C4-2B (cell line): Measurements from ENCODE around the gene GRIP2.

ENCODE experiments used
- H3K27ac ChIP-seq: fragments of 450-650 bp; 2 replicates; pipeline ENCODE4 v1.5.1; 2017
- CTCF ChIP-seq: fragments of 450-650 bp; conservative IDR thresholded peaks from 2 replicates; pipeline ENCODE4 v1.5.1; 2017; ENCODE audit warnings: mild to moderate bottlenecking
- ZFX ChIP-seq: fragments of 450-650 bp; IDR thresholded peaks from 2 replicates; pipeline ENCODE4 v1.6.1; 2017

Gene GRIP2

GRCh38 chr3:14440531-14441239 lies 99.5 kb downstream of the GRIP2 start:
- H3K27ac ChIP-seq, result no peak overlapping the region
- TF ChIP-seq CTCF, result no peak

- TF ChIP-seq ZFX (no peak), CTCF (no peak)
- no peak overlapping the region for H3K27ac ChIP-seq
These were observed 100.0 kb downstream of the GRIP2 start for GRCh38 chr3:14440168-14440518.

DNA sequence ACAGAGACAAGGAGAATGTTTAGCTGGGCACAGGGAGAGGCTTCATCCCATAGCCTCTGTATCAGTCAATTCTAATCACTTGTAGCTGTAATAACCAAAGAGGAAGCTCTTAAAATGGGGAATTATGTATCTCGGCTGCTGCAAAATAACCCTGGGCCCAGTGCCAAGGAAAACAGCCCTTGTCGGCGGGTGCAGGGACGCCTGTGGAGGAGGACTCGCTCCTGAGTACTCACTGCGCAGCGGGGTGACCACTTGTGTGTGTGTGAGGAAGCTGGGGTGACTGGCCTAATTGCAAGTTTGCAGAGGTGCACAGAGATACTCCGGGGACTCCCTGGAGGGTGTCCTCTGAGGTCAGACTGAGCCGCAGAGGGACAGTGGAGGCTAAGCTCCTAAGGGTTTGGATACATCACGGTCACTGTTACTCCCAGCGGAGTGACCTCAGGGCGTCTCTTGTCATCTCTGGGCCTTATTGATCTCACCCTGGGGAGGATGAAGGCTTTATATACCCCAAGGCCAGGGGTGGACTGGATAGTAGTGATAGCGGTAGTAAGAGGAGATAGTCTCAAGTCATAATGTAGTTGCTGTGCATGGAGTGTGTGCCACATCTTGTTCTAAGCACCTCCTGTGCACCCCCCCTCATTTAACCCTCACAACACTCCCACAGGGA lies 100.5 kb downstream of the GRIP2 start:
- TF ChIP-seq CTCF, result no peak
- no peak for TF ChIP-seq ZFX
- H3K27ac ChIP-seq, result no peak overlapping the region
